K562 (cell line): ENCODE data around the gene SEC22C. TPM values are rescaled to one million over a fixed set of nuclear protein-coding genes. Genes with fewer than 3 reads are reported as not detected.

Source experiments
- ARID3A ChIP-seq: IDR thresholded peaks from 2 replicates; pipeline ENCODE4 v1.6.1; 2012; ENCODE audit warnings: low read depth, low read length, improper control_type of control experiment, borderline replicate concordance
- CLOCK ChIP-seq: fragments of 250-450 bp; sonication (Bioruptor Pico); IDR thresholded peaks from 2 replicates; pipeline ENCODE4 v1.4.0; 2020; ENCODE audit warnings: mild to moderate bottlenecking, moderate library complexity, borderline replicate concordance
- FOXA3 ChIP-seq, 2 experiments: fragments of 450-650 bp in 1 of 2; sonication (generic) in 1 of 2; formaldehyde crosslinking; IDR thresholded peaks in 1 of 2; conservative IDR thresholded peaks in 1 of 2; 2 replicates each; pipeline versions ENCODE4 v1.4.0 to v1.8.0; 2020 to 2022; ENCODE audit warnings: mild to moderate bottlenecking in 2 of 2, missing genetic modification reagents in 1 of 2
- KAT8 ChIP-seq: fragments of 450-650 bp; IDR thresholded peaks from 2 replicates; pipeline ENCODE4 v1.6.1; 2016; ENCODE audit warnings: low read depth, mild to moderate bottlenecking
- KDM2B ChIP-seq: fragments of 250-450 bp; sonication (Bioruptor Pico); IDR thresholded peaks from 2 replicates; pipeline ENCODE4 v1.8.0; 2021; ENCODE audit warnings: mild to moderate bottlenecking, moderate library complexity
- MCM2 ChIP-seq: fragments of 450-650 bp; IDR thresholded peaks from 2 replicates; pipeline ENCODE4 v1.6.1; 2017; ENCODE audit warnings: low read depth, mild to moderate bottlenecking
- MTA3 ChIP-seq: fragments of 450-650 bp; formaldehyde crosslinking; IDR thresholded peaks from 2 replicates; pipeline ENCODE4 v1.6.1; 2017; ENCODE audit warnings: mild to moderate bottlenecking, borderline replicate concordance
- NCOA6 ChIP-seq: fragments of 450-650 bp; IDR thresholded peaks from 2 replicates; pipeline ENCODE4 v1.6.1; 2017; ENCODE audit warnings: mild to moderate bottlenecking
- POLR2B ChIP-seq: fragments of 450-650 bp; IDR thresholded peaks from 2 replicates; pipeline ENCODE4 v1.6.1; 2018; ENCODE audit warnings: low read depth; ENCODE audit not compliant: partially characterized antibody
- ZC3H4 ChIP-seq: sonication (generic); formaldehyde crosslinking; IDR thresholded peaks from 2 replicates; pipeline ENCODE4 v1.9.0; 2021; ENCODE audit warnings: missing genetic modification reagents, borderline replicate concordance
- ZNF124 ChIP-seq: sonication (generic); formaldehyde crosslinking; IDR thresholded peaks from 2 replicates; pipeline ENCODE4 v1.8.1; 2022; ENCODE audit warnings: missing genetic modification reagents
- ZNF134 ChIP-seq: fragments of 250-450 bp; sonication (Bioruptor Pico); conservative IDR thresholded peaks from 2 replicates; pipeline ENCODE4 v1.4.0; 2020
- ZNF140 ChIP-seq: fragments of 250-450 bp; sonication (Bioruptor Pico); IDR thresholded peaks from 2 replicates; pipeline ENCODE4 v1.8.0; 2021; ENCODE audit warnings: moderate library complexity, mild to moderate bottlenecking, inconsistent platforms
- ZNF354B ChIP-seq: fragments of 250-450 bp; sonication (Bioruptor Pico); IDR thresholded peaks from 2 replicates; pipeline ENCODE4 v1.4.0; 2020
- ZNF551 ChIP-seq: fragments of 250-450 bp; sonication (Bioruptor Pico); IDR thresholded peaks from 2 replicates; pipeline ENCODE4 v1.5.0; 2021; ENCODE audit warnings: mild to moderate bottlenecking, moderate library complexity
- polyA plus RNA-seq, 8 experiments: library from polyadenylated mRNA; depleted of rRNA in 4 of 8; stranded (reverse) in 5 of 8; unstranded in 3 of 8; fragments of >200 nt; fragmentation: Nextera tagmentation in 2 of 8; fragmentation: Illumina TruSeq in 1 of 8; extraction: Ambion mirVana in 2 of 8; extraction: Trizol in 1 of 8; gene quantifications; 2 replicates each; pipeline versions ENCODE4 v1.2.1 to v1.2.3, GENCODE V29; 2011 to 2014; ENCODE audit warnings: inconsistent platforms in 1 of 8, missing spikeins in 1 of 8
- total RNA-seq, 7 experiments: library from RNA; depleted of rRNA in 6 of 7; stranded (reverse); fragments of >200 nt in 6 of 7; fragmentation: Illumina TruSeq in 2 of 7; extraction: Trizol in 2 of 7; gene quantifications; 2 replicates each; pipeline versions ENCODE4 v1.2.1 to v1.2.3, GENCODE V29; 2011 to 2021; ENCODE audit warnings: low replicate concordance in 1 of 7
- TF ChIP-seq, protein P1 (sequence below): sonication (generic); formaldehyde crosslinking; IDR thresholded peaks from 2 replicates; pipeline ENCODE4 v1.8.1; 2023; ENCODE audit warnings: mild to moderate bottlenecking, missing genetic modification reagents
- TF ChIP-seq, protein P2 (sequence below): sonication (generic); IDR thresholded peaks from 2 replicates; pipeline ENCODE4 v1.6.1; 2016
- TF ChIP-seq, protein P3 (sequence below): IDR thresholded peaks from 2 replicates; pipeline ENCODE4 v1.6.1; 2016; ENCODE audit warnings: missing genetic modification characterization, missing compliant biosample characterization

The SEC22C gene
- total and polyA plus RNA-seq, 9 of the 15 experiments (the other 6 are each of a cell fraction or from before 2014, with no cell fraction given) = 35.6 to 68.4 (median 50.7) TPM

DNA sequence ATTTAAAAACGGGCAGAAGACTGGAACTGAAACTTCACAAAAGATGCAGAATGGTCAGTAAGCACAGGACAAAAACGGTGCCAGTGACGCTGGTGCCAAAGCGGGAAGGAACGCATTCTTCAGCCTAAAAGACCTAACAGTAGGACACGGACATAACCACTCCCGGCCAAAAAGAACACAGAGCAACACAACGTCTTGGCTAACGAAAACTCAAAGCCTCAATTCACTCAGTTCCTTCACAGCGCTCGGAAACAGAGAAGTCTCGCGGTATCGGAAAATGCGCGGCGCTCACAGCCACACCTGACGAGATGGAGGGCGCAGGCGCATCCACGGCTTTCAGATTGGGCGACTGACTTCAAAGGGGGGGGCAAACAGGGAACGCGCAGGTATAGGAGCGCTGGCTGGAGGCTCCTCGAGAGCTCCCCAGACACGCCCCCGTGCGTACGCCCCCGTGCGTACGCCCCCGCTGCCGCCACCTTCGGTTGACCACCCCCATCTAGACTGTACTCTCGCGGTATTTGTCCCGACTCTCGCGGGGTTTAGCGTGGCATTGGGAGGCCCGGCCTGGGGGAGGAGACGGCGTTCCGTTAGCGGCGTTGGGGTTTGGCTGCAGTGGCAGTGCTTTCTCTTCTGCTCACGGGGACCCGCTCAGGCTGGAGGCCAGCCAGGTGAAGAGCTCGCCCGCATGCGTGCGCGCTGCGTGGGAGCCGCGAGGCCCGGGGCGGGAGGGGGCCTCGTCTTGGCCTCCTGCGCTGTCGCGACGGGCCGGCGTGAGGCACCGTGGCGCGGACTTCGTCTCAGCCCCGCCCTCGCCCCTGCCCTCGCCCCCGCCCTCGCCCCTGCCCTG is 18.6 kb upstream of the SEC22C start, which contains the start of gene NKTR (continued):
- no peak for TF ChIP-seq ZNF140
- no peak for TF ChIP-seq ZC3H4
- TF ChIP-seq KDM2B (CRISPR knock-in tag) = peak; percentile 18; the same call in 1 of the 2 replicates
- TF ChIP-seq CLOCK (CRISPR knock-in tag) = no peak
- TF ChIP-seq ZNF134 = no peak
- no peak for TF ChIP-seq NCOA6
- no peak for TF ChIP-seq KAT8
- TF ChIP-seq ZNF354B (CRISPR knock-in tag) = no peak
- no peak for TF ChIP-seq ZNF124 (CRISPR knock-in tag)
- no peak for TF ChIP-seq MCM2
- 0 out of 2 replicates have a peak, but pooled peaks have one; percentile 46 for TF ChIP-seq MTA3
- TF ChIP-seq, protein P1, sequence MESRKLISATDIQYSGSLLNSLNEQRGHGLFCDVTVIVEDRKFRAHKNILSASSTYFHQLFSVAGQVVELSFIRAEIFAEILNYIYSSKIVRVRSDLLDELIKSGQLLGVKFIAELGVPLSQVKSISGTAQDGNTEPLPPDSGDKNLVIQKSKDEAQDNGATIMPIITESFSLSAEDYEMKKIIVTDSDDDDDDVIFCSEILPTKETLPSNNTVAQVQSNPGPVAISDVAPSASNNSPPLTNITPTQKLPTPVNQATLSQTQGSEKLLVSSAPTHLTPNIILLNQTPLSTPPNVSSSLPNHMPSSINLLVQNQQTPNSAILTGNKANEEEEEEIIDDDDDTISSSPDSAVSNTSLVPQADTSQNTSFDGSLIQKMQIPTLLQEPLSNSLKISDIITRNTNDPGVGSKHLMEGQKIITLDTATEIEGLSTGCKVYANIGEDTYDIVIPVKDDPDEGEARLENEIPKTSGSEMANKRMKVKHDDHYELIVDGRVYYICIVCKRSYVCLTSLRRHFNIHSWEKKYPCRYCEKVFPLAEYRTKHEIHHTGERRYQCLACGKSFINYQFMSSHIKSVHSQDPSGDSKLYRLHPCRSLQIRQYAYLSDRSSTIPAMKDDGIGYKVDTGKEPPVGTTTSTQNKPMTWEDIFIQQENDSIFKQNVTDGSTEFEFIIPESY = no peak; the same call in none of the 2 replicates
- TF ChIP-seq ARID3A = no peak
- TF ChIP-seq, protein P2, sequence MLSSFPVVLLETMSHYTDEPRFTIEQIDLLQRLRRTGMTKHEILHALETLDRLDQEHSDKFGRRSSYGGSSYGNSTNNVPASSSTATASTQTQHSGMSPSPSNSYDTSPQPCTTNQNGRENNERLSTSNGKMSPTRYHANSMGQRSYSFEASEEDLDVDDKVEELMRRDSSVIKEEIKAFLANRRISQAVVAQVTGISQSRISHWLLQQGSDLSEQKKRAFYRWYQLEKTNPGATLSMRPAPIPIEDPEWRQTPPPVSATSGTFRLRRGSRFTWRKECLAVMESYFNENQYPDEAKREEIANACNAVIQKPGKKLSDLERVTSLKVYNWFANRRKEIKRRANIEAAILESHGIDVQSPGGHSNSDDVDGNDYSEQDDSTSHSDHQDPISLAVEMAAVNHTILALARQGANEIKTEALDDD = peak; percentile 63; the same call in 1 of the 2 replicates
- peak; percentile 94 for TF ChIP-seq POLR2B
- TF ChIP-seq FOXA3 (CRISPR knock-in tag; conservative IDR thresholded peaks at IDR 0.05 in 1 of 2, IDR thresholded peaks at IDR 0.05 in 1 of 2) = peak in 1 of 2 experiments; percentile 76; a peak in 1 of 4 replicates
- no peak for TF ChIP-seq ZNF551 (CRISPR knock-in tag)
- TF ChIP-seq, protein P3, sequence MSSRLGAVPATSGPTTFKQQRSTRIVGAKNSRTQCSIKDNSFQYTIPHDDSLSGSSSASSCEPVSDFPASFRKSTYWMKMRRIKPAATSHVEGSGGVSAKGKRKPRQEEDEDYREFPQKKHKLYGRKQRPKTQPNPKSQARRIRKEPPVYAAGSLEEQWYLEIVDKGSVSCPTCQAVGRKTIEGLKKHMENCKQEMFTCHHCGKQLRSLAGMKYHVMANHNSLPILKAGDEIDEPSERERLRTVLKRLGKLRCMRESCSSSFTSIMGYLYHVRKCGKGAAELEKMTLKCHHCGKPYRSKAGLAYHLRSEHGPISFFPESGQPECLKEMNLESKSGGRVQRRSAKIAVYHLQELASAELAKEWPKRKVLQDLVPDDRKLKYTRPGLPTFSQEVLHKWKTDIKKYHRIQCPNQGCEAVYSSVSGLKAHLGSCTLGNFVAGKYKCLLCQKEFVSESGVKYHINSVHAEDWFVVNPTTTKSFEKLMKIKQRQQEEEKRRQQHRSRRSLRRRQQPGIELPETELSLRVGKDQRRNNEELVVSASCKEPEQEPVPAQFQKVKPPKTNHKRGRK (tag) = no peak
